MM.1S (cell line): ENCODE measurements around the gene PCBP1.
"Not testable (repeated sequence)": the region's sequence is repeated elsewhere in the genome, so short reads cannot be mapped to it uniquely, and the experiment has no call there.

Experiments
- DNase-seq: peaks from one replicate; pipeline ENCODE4 v3.0.0-alpha.2; 2015
- H2AFZ ChIP-seq: fragments of 300-600 bp; sonication (generic); 2 replicates; pipeline ENCODE4 v1.6.0; 2016; ENCODE audit warnings: antibody characterized with exemption, low read length
- H3F3A ChIP-seq: fragments of 300-600 bp; sonication (generic); 2 replicates; pipeline ENCODE4 v1.6.1; 2016; ENCODE audit warnings: mild to moderate bottlenecking, antibody characterized with exemption, low read length, moderate library complexity, mixed read lengths; ENCODE audit not compliant: insufficient read depth
- H3K27ac ChIP-seq: fragments of 300-600 bp; sonication (generic); 2 replicates; pipeline ENCODE4 v1.5.1; 2016; ENCODE audit warnings: mild to moderate bottlenecking, low read length
- H3K27me3 ChIP-seq: fragments of 300-600 bp; sonication (generic); replicated peaks from 2 replicates; pipeline ENCODE4 v1.6.0; 2016; ENCODE audit warnings: low read length; ENCODE audit not compliant: insufficient read depth
- H3K36me3 ChIP-seq: fragments of 300-600 bp; sonication (generic); replicated peaks from 2 replicates; pipeline ENCODE4 v1.6.1; 2016; ENCODE audit warnings: mild to moderate bottlenecking, low read length, mixed read lengths; ENCODE audit not compliant: insufficient read depth
- H3K4me1 ChIP-seq: fragments of 300-600 bp; sonication (generic); 2 replicates; pipeline ENCODE4 v1.6.1; 2016; ENCODE audit warnings: low read length, mixed read lengths
- H3K4me2 ChIP-seq: fragments of 300-600 bp; sonication (generic); 2 replicates; pipeline ENCODE4 v1.6.0; 2016; ENCODE audit warnings: low read depth, low read length
- H3K4me3 ChIP-seq: fragments of 300-600 bp; sonication (generic); 2 replicates; pipeline ENCODE4 v1.5.1; 2016; ENCODE audit warnings: low read length, mixed read lengths
- H3K79me2 ChIP-seq: fragments of 300-600 bp; sonication (generic); 2 replicates; pipeline ENCODE4 v1.6.1; 2016; ENCODE audit warnings: mixed run types, low read length, mixed read lengths
- H3K9ac ChIP-seq: fragments of 300-600 bp; sonication (generic); 2 replicates; pipeline ENCODE4 v1.6.1; 2016; ENCODE audit warnings: low read length, mixed read lengths
- H3K9me2 ChIP-seq: fragments of 300-600 bp; sonication (generic); replicated peaks from 2 replicates; pipeline ENCODE4 v1.6.1; 2016; ENCODE audit warnings: mild to moderate bottlenecking, low read length, mixed read lengths; ENCODE audit not compliant: insufficient read depth
- H3K9me3 ChIP-seq: fragments of 300-600 bp; sonication (generic); replicated peaks from 2 replicates; pipeline ENCODE4 v1.6.1; 2016; ENCODE audit warnings: mild to moderate bottlenecking, low read length, mixed read lengths; ENCODE audit not compliant: insufficient read depth
- H4K20me1 ChIP-seq: fragments of 300-600 bp; sonication (generic); 2 replicates; pipeline ENCODE4 v1.6.1; 2016; ENCODE audit warnings: mild to moderate bottlenecking, low read length, moderate library complexity, mixed read lengths; ENCODE audit not compliant: insufficient read depth
- EZH2 ChIP-seq: fragments of 300-600 bp; sonication (generic); optimal IDR thresholded peaks from 2 replicates; pipeline ENCODE3; 2017; ENCODE audit warnings: low read depth, mild to moderate bottlenecking, antibody characterized with exemption, low read length, mixed read lengths
- EZH2phosphoT487 ChIP-seq: fragments of 300-600 bp; sonication (generic); IDR thresholded peaks from 2 replicates; pipeline ENCODE4 v1.6.1; 2018; ENCODE audit warnings: antibody characterized with exemption, low read length
- TF ChIP-seq, protein P1 (sequence below): fragments of 300-600 bp; sonication (generic); IDR thresholded peaks from 2 replicates; pipeline ENCODE4 v1.5.1; 2016; ENCODE audit warnings: antibody characterized with exemption, low read length, mixed read lengths

Gene PCBP1

DNA sequence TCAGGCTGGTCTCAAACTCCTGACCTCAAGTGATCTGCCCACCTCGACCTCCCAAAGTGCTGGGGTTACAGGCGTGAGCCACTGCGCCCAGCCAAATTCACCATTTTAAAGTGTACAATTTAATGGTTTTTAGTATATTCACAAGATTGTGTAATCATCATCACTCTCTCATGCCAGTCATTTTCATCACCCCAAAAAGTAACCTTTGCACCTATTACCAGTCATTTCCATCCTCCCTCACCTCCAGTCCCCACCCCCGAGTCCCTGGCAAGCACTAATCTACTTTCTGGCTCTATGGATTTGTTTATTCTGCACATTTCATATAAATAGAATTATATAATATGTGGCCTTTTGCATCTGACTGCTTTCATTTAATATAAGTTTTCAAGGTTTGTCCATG, 10.8 kb downstream of the PCBP1 start:
- no peak overlapping the region for H2AFZ ChIP-seq
- H4K20me1 ChIP-seq = no peaks in the 10 kb centered on the region
- H3F3A ChIP-seq = peaks cover 6% of the 10 kb centered on the region; the same call in 1 of the 2 replicates
- H3K9me2 ChIP-seq = no peaks in the 10 kb centered on the region
- H3K27ac ChIP-seq = no peak overlapping the region
- no peaks in the 10 kb centered on the region for H3K27me3 ChIP-seq
- peaks cover 12% of the 10 kb centered on the region for H3K4me1 ChIP-seq
- no peak overlapping the region for H3K4me3 ChIP-seq
- H3K9ac ChIP-seq = no peak overlapping the region
- DNase-seq = no peak
- no peak overlapping the region for H3K4me2 ChIP-seq
- H3K79me2 ChIP-seq = no peaks in the 10 kb centered on the region
- TF ChIP-seq EZH2 = no peak
- TF ChIP-seq, protein P1, sequence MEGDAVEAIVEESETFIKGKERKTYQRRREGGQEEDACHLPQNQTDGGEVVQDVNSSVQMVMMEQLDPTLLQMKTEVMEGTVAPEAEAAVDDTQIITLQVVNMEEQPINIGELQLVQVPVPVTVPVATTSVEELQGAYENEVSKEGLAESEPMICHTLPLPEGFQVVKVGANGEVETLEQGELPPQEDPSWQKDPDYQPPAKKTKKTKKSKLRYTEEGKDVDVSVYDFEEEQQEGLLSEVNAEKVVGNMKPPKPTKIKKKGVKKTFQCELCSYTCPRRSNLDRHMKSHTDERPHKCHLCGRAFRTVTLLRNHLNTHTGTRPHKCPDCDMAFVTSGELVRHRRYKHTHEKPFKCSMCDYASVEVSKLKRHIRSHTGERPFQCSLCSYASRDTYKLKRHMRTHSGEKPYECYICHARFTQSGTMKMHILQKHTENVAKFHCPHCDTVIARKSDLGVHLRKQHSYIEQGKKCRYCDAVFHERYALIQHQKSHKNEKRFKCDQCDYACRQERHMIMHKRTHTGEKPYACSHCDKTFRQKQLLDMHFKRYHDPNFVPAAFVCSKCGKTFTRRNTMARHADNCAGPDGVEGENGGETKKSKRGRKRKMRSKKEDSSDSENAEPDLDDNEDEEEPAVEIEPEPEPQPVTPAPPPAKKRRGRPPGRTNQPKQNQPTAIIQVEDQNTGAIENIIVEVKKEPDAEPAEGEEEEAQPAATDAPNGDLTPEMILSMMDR = no peak
- no peak for TF ChIP-seq EZH2phosphoT487
- H3K9me3 ChIP-seq = no peaks in the 10 kb centered on the region
- H3K36me3 ChIP-seq = no peaks in the 10 kb centered on the region

DNA sequence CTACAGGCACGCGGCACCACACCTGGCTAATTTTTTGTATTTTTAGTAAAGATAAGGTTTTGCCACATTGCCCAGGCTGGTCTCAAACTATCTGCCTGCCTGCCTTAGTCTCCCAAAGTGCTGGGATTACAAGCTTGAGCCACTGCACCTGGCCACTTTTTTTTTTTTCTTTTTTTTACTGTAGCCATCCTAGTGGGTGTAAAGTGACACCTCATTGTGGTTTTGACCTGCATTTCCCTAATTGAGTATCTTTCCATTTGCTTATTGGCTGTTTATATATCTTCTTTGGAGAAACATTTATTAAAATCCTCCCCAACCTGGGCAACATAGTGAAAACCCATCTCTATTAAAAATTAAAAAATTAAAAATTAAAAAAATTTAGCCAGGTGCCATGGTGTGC, 12.0 kb downstream of the PCBP1 start:
- Histone ChIP-seq H2AFZ (no peak overlapping the region), H3K4me1 (peaks cover 21% of the 10 kb centered on the region), H3K36me3 (no peaks in the 10 kb centered on the region), H4K20me1 (no peaks in the 10 kb centered on the region), H3K9me3 (no peaks in the 10 kb centered on the region), H3K27me3 (no peaks in the 10 kb centered on the region), H3K79me2 (no peaks in the 10 kb centered on the region), H3K9ac (no peak overlapping the region), H3K4me2 (no peak overlapping the region), H3K27ac (no peak overlapping the region), H3F3A (peaks cover 11% of the 10 kb centered on the region), H3K9me2 (no peaks in the 10 kb centered on the region), H3K4me3 (no peak overlapping the region)
- DNase-seq = no peak
- TF ChIP-seq, protein P1 = no peak
- TF ChIP-seq EZH2 = no peak

GRCh38 chr2:70101174-70101573, 13.9 kb downstream of the PCBP1 start:
- Histone ChIP-seq H3K4me3 (no peak overlapping the region), H3K9ac (no peak overlapping the region), H3K36me3 (no peaks in the 10 kb centered on the region), H3K4me1 (peaks cover 16% of the 10 kb centered on the region), H3K27me3 (no peaks in the 10 kb centered on the region), H3K79me2 (no peaks in the 10 kb centered on the region), H3F3A (peaks cover 6% of the 10 kb centered on the region; the same call in 1 of the 2 replicates), H3K27ac (no peak overlapping the region), H3K4me2 (no peak overlapping the region), H3K9me2 (no peaks in the 10 kb centered on the region), H4K20me1 (no peaks in the 10 kb centered on the region), H3K9me3 (no peaks in the 10 kb centered on the region), H2AFZ (no peak overlapping the region)
- no peak for DNase-seq
- TF ChIP-seq EZH2phosphoT487 (no peak), EZH2 (no peak)
- TF ChIP-seq, protein P1 = no peak

- not testable (repeated sequence) for H3K79me2 ChIP-seq, H3K9ac ChIP-seq, H3F3A ChIP-seq, H3K27ac ChIP-seq, H3K27me3 ChIP-seq, DNase-seq, H3K9me3 ChIP-seq, H3K4me3 ChIP-seq, H4K20me1 ChIP-seq, H2AFZ ChIP-seq, H3K9me2 ChIP-seq, H3K4me2 ChIP-seq, H3K36me3 ChIP-seq
- H3K4me1 ChIP-seq = peaks cover 16% of the 10 kb centered on the region
Observed at GRCh38 chr2:70101686-70102085, 14.4 kb downstream of the PCBP1 start.

DNA sequence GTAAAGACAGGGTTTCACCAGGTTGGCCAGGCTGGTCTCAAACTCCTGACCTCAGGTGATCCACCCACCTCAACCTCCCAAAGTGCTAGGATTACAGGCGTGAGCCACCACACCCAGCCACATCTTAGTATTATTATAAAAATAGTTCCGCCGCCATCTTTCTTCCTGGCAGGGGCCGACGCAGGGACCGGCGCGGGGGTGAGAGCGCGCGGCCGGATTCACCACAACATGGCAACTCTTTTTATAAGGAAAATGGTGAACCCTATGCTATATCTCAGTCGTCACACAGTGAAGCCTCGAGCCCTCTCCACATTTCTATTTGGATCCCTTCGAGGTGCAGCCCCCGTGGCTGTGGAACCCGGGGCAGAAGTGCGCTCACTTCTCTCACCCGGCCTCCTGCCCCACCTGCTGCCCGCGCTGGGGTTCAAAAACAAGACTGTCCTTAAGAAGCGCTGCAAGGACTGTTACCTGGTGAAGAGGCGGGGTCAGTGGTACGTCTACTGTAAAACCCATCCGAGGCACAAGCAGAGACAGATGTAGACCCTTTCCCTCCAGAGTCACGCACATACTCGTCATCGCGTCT, 15.1 kb downstream of the PCBP1 start:
- not testable (repeated sequence) for H3K4me3 ChIP-seq, DNase-seq, H3K36me3 ChIP-seq, H3K27ac ChIP-seq, H2AFZ ChIP-seq, H3K9me2 ChIP-seq, H3K4me2 ChIP-seq, H3K9ac ChIP-seq, H3K27me3 ChIP-seq, H3K79me2 ChIP-seq, H4K20me1 ChIP-seq, H3K9me3 ChIP-seq, H3F3A ChIP-seq
- H3K4me1 ChIP-seq = peaks cover 16% of the 10 kb centered on the region
